A549 (cell line): ENCODE data around the gene VMO1. TPM values are rescaled to one million over a fixed set of nuclear protein-coding genes. Genes with fewer than 3 reads are reported as not detected.

Experiments used
- BCL3 ChIP-seq: fragments of >200 bp; sonication (Bioruptor Twin); formaldehyde crosslinking; IDR thresholded peaks from 3 replicates; pipeline ENCODE4 v1.6.1; 2016
- BHLHE40 ChIP-seq: IDR thresholded peaks from 2 replicates; pipeline ENCODE4 v1.6.1; 2012; ENCODE audit warnings: low read depth, low read length, inconsistent platforms
- CEBPB ChIP-seq, 2 experiments: fragments of >200 bp in 1 of 2; sonication (Bioruptor Twin) in 1 of 2; formaldehyde crosslinking in 1 of 2; IDR thresholded peaks; 2 replicates each; pipeline ENCODE4 v1.6.1; 2012 to 2016
- CHD2 ChIP-seq: fragments of 150-350 bp; IDR thresholded peaks from 2 replicates; pipeline ENCODE4 v1.6.1; 2014; ENCODE audit warnings: low read length; ENCODE audit not compliant: partially characterized antibody
- EHMT2 ChIP-seq: fragments of 200-600 bp; sonication (generic); IDR thresholded peaks from 2 replicates; pipeline ENCODE4 v1.6.1; 2016; ENCODE audit warnings: antibody characterized with exemption, low read depth, mild to moderate bottlenecking, moderate library complexity
- EP300 ChIP-seq, 2 experiments: fragments of >200 bp; sonication (Bioruptor Twin); formaldehyde crosslinking; IDR thresholded peaks; 2 replicates in 1 of 2; 3 replicates in 1 of 2; pipeline ENCODE4 v1.6.1; 2016 to 2017
- ESRRA ChIP-seq: fragments of 150-350 bp; IDR thresholded peaks from 2 replicates; pipeline ENCODE4 v1.6.1; 2014; ENCODE audit warnings: mild to moderate bottlenecking, low read length, borderline replicate concordance
- FOXS1 ChIP-seq: fragments of 250-450 bp; sonication (Bioruptor Pico); IDR thresholded peaks from 2 replicates; pipeline ENCODE4 v1.5.0; 2020; ENCODE audit warnings: mild to moderate bottlenecking, moderate library complexity
- HDAC2 ChIP-seq: fragments of 200-600 bp; sonication (generic); IDR thresholded peaks from 2 replicates; pipeline ENCODE4 v1.6.1; 2016
- HEYL ChIP-seq: fragments of 250-450 bp; sonication (Bioruptor Pico); IDR thresholded peaks from 2 replicates; pipeline ENCODE4 v1.8.0; 2021; ENCODE audit warnings: mild to moderate bottlenecking, moderate library complexity
- JUNB ChIP-seq: fragments of >200 bp; sonication (Bioruptor Twin); formaldehyde crosslinking; IDR thresholded peaks from 2 replicates; pipeline ENCODE4 v1.6.1; 2016
- KDM1A ChIP-seq: fragments of 200-600 bp; sonication (generic); IDR thresholded peaks from 2 replicates; pipeline ENCODE4 v1.6.1; 2016; ENCODE audit warnings: low read depth, mild to moderate bottlenecking
- KDM5A ChIP-seq: fragments of 200-600 bp; sonication (generic); IDR thresholded peaks from 2 replicates; pipeline ENCODE4 v1.6.1; 2016; ENCODE audit warnings: antibody characterized with exemption, mild to moderate bottlenecking
- MYC ChIP-seq: IDR thresholded peaks from 2 replicates; pipeline ENCODE4 v1.6.1; 2012; ENCODE audit warnings: mild to moderate bottlenecking, inconsistent platforms, low read length, improper control_type of control experiment, borderline replicate concordance
- PHF8 ChIP-seq: fragments of 200-600 bp; sonication (generic); IDR thresholded peaks from 2 replicates; pipeline ENCODE4 v1.6.1; 2016; ENCODE audit warnings: low read depth, mild to moderate bottlenecking, antibody characterized with exemption, moderate library complexity, borderline replicate concordance
- POLR2A ChIP-seq: IDR thresholded peaks from 2 replicates; pipeline ENCODE4 v1.6.1; 2012; ENCODE audit warnings: mild to moderate bottlenecking, low read length
- RAD21 ChIP-seq, 2 experiments: fragments of >200 bp in 1 of 2; sonication (Bioruptor Twin) in 1 of 2; formaldehyde crosslinking in 1 of 2; IDR thresholded peaks in 1 of 2; conservative IDR thresholded peaks in 1 of 2; 2 replicates in 1 of 2; 3 replicates in 1 of 2; pipeline ENCODE4 v1.6.1; 2012 to 2018; ENCODE audit warnings: inconsistent platforms in 1 of 2
- REST ChIP-seq: fragments of 200-600 bp; sonication (generic); IDR thresholded peaks from 2 replicates; pipeline ENCODE4 v1.6.1; 2016; ENCODE audit warnings: antibody characterized with exemption, mild to moderate bottlenecking, moderate library complexity
- RFX5 ChIP-seq: fragments of 450-650 bp; IDR thresholded peaks from 2 replicates; pipeline ENCODE4 v1.7.1; 2014; ENCODE audit warnings: antibody characterized with exemption, mild to moderate bottlenecking, moderate library complexity
- SMC3 ChIP-seq: fragments of >200 bp; sonication (Bioruptor Twin); formaldehyde crosslinking; IDR thresholded peaks from 3 replicates; pipeline ENCODE4 v1.6.1; 2018; ENCODE audit warnings: inconsistent platforms
- TP53 ChIP-seq: fragments of 250-450 bp; sonication (Bioruptor Pico); IDR thresholded peaks from 2 replicates; pipeline ENCODE4 v1.5.0; 2021; ENCODE audit warnings: mild to moderate bottlenecking, moderate library complexity
- USF2 ChIP-seq: fragments of 450-650 bp; IDR thresholded peaks from 2 replicates; pipeline ENCODE4 v1.6.1; 2014; ENCODE audit warnings: antibody characterized with exemption
- polyA plus RNA-seq, 4 experiments: library from polyadenylated mRNA; depleted of rRNA in 3 of 4; stranded (reverse); fragments of >200 nt; fragmentation: RNase III in 1 of 4; extraction: RNeasy Plus Mini Kit Qiagen cat#74134 plus additional on column Dnase treatment in 1 of 4; gene quantifications; 2 replicates in 3 of 4; 3 replicates in 1 of 4; pipeline ENCODE4 v1.2.3, GENCODE V29; 2011 to 2017
- TF ChIP-seq, protein P1 (sequence below): fragments of 250-450 bp; sonication (Bioruptor Pico); IDR thresholded peaks from 2 replicates; pipeline ENCODE4 v1.5.0; 2021; ENCODE audit warnings: mild to moderate bottlenecking, moderate library complexity, borderline replicate concordance

VMO1 gene
- polyA plus RNA-seq, 2 of the 4 experiments (the other 2 are of a cell fraction) = 0.58 to 0.81 TPM

DNA sequence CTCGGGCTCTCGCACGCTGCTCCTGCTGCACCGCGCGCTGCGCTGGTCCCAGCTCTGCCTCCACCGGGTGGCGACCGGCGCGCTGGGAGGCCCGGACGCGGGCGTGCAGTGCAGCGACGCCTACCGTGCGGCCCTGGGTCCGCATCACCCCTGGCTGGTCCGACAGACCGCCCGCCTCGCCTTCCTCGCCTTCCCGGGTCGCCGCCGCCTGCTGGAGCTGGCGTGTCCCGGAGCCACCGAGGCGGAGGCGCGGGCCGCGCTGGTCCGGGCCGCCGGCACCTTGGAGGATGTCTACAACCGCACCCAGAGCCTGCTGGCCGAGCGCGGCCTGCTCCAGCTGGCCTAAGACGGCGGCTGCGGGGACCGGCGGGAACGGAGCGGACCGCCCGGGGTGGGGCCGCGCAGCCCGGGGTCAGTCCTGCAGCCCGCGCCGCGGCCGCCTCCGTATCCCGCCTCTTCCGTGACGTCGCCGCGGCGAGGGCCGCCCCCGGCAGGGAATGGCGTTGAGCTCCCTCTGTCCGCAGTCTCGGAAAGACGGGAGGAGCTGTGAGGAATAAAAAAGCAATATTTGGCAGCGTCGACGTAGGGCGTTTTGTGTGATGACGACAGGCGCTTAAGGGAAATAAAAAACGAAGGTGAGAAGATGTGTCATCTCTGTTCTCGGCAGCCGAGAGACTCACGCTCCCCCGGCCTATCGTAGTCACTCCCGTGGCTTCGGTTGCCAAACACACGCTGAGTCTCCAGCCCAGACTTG, 4.0 kb upstream of the VMO1 start (continued):
- TF ChIP-seq, protein P1, sequence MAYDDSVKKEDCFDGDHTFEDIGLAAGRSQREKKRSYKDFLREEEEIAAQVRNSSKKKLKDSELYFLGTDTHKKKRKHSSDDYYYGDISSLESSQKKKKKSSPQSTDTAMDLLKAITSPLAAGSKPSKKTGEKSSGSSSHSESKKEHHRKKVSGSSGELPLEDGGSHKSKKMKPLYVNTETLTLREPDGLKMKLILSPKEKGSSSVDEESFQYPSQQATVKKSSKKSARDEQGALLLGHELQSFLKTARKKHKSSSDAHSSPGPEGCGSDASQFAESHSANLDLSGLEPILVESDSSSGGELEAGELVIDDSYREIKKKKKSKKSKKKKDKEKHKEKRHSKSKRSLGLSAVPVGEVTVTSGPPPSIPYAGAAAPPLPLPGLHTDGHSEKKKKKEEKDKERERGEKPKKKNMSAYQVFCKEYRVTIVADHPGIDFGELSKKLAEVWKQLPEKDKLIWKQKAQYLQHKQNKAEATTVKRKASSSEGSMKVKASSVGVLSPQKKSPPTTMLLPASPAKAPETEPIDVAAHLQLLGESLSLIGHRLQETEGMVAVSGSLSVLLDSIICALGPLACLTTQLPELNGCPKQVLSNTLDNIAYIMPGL (CRISPR knock-in tag) = peak; percentile 97; the same call in 1 of the 2 replicates
- TF ChIP-seq TP53 (CRISPR knock-in tag) = peak; percentile 64; the same call in 1 of the 2 replicates
- TF ChIP-seq MYC = peak; percentile 81
- TF ChIP-seq BHLHE40 = peak; percentile 10; the same call in 1 of the 2 replicates
- no peak for TF ChIP-seq HEYL (CRISPR knock-in tag)
- TF ChIP-seq REST = peak; percentile 48
- no peak for TF ChIP-seq ESRRA
- TF ChIP-seq EP300 (IDR thresholded peaks at IDR 0.05) = no peak; a peak in 1 of 5 replicates
- peak; percentile 93 for TF ChIP-seq PHF8
- TF ChIP-seq JUNB = no peak
- peak; percentile 43 to 75; a peak in 4 of 5 replicates for TF ChIP-seq RAD21 (conservative IDR thresholded peaks at IDR 0.05 in 1 of 2, IDR thresholded peaks at IDR 0.05 in 1 of 2)
- TF ChIP-seq RFX5 = 0 out of 2 replicates have a peak, but pooled peaks have one; percentile 60
- TF ChIP-seq FOXS1 = no peak
- no peak for TF ChIP-seq HDAC2
- TF ChIP-seq KDM1A = no peak
- TF ChIP-seq CHD2 = peak; percentile 61
- peak; percentile 90 for TF ChIP-seq POLR2A
- peak; percentile 57; the same call in 1 of the 2 replicates for TF ChIP-seq KDM5A
- no peak for TF ChIP-seq EHMT2
- TF ChIP-seq USF2 = no peak
- TF ChIP-seq CEBPB (IDR thresholded peaks at IDR 0.05) = no peak
- TF ChIP-seq SMC3 = peak; percentile 87
- TF ChIP-seq BCL3 = peak; percentile 91; the same call in 1 of the 3 replicates
